Left ventricle myocardium inferior (tissue), 1 donor: ENCODE measurements around the gene TPRG1. TPM values are rescaled to one million over a fixed set of nuclear protein-coding genes. Genes with fewer than 3 reads are reported as not detected.

Source experiments
- DNase-seq: peaks from one replicate; pipeline ENCODE4 v3.0.0-alpha.2; 2020
- H3K27ac ChIP-seq: fragments of 200-600 bp; replicated peaks from 2 replicates; pipeline ENCODE4 v1.8.0; 2021
- H3K27me3 ChIP-seq: fragments of 200-600 bp; 2 replicates; pipeline ENCODE4 v1.8.0; 2021; ENCODE audit warnings: low read depth
- H3K36me3 ChIP-seq: fragments of 200-600 bp; 2 replicates; pipeline ENCODE4 v1.8.0; 2021
- H3K4me1 ChIP-seq: fragments of 200-600 bp; 2 replicates; pipeline ENCODE4 v1.8.0; 2021
- H3K4me3 ChIP-seq: fragments of 200-600 bp; 2 replicates; pipeline ENCODE4 v1.8.0; 2021; ENCODE audit warnings: mild to moderate bottlenecking, moderate library complexity
- H3K9me3 ChIP-seq: fragments of 200-600 bp; replicated peaks from 2 replicates; pipeline ENCODE4 v1.8.0; 2021
- intact Hi-C: fragments of 100-400 bp; cut with micrococcal nuclease; formaldehyde crosslinking; loops from one replicate; pipeline ENCODE4 v1.11.0; 2022
- total RNA-seq: library from RNA; stranded (reverse); fragmentation: NEBNext Ultra II Directional; extraction: Animal tissue kit (Norgen Biotek cat#: 25700); gene quantifications from one replicate; pipeline ENCODE4 v1.2.1, GENCODE V29; 2021
- TF ChIP-seq, protein P1 (sequence below): fragments of 200-600 bp; IDR thresholded peaks from 2 replicates; pipeline ENCODE4 v1.8.0; 2021; ENCODE audit warnings: antibody characterized with exemption, mild to moderate bottlenecking, borderline replicate concordance
- donor health status: DM: no; HTN: yes; CAD: no; lungs with severe emphysema.

The TPRG1 gene
- total RNA-seq, 1 donor from 2014 or later = 1.5 TPM

GRCh38 chr3:189225431-189225830 is 53.7 kb downstream of the TPRG1 start:
- H3K27ac ChIP-seq = no peak overlapping the region
- no peak overlapping the region for H3K4me3 ChIP-seq
- no peaks in the 10 kb centered on the region for H3K36me3 ChIP-seq
- TF ChIP-seq, protein P1, sequence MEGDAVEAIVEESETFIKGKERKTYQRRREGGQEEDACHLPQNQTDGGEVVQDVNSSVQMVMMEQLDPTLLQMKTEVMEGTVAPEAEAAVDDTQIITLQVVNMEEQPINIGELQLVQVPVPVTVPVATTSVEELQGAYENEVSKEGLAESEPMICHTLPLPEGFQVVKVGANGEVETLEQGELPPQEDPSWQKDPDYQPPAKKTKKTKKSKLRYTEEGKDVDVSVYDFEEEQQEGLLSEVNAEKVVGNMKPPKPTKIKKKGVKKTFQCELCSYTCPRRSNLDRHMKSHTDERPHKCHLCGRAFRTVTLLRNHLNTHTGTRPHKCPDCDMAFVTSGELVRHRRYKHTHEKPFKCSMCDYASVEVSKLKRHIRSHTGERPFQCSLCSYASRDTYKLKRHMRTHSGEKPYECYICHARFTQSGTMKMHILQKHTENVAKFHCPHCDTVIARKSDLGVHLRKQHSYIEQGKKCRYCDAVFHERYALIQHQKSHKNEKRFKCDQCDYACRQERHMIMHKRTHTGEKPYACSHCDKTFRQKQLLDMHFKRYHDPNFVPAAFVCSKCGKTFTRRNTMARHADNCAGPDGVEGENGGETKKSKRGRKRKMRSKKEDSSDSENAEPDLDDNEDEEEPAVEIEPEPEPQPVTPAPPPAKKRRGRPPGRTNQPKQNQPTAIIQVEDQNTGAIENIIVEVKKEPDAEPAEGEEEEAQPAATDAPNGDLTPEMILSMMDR = no peak
- intact Hi-C loops = no loop called here
- no peaks in the 10 kb centered on the region for H3K9me3 ChIP-seq
- DNase-seq = no peak
- H3K27me3 ChIP-seq = no peaks in the 10 kb centered on the region
- H3K4me1 ChIP-seq = no peaks in the 10 kb centered on the region

DNA sequence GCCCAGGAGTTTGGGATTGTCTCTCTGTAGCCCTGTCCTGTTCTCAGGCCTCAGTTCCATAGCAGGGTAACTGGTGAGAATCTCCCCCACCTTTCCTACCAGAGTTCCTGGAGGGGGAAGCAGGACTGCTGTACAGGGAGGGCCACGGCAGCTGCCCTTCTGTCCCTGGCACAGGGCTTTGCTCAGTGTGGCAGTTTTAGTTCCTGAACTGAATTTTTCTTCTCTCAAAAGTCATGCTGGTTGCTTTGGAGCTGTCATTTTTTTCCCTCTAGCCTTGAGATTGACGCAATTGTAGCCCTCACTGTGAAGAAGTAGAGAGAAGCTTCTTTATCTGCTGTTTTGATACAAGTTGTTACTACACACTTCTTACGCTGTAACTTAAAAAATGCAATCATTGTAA is 55.5 kb downstream of the TPRG1 start:
- Histone ChIP-seq H3K9me3 (no peaks in the 10 kb centered on the region), H3K27me3 (no peaks in the 10 kb centered on the region), H3K4me3 (no peak overlapping the region), H3K4me1 (no peaks in the 10 kb centered on the region), H3K36me3 (no peaks in the 10 kb centered on the region), H3K27ac (no peak overlapping the region)
- intact Hi-C loops = no loop called here
- no peak for DNase-seq
- TF ChIP-seq, protein P1 = no peak

DNA sequence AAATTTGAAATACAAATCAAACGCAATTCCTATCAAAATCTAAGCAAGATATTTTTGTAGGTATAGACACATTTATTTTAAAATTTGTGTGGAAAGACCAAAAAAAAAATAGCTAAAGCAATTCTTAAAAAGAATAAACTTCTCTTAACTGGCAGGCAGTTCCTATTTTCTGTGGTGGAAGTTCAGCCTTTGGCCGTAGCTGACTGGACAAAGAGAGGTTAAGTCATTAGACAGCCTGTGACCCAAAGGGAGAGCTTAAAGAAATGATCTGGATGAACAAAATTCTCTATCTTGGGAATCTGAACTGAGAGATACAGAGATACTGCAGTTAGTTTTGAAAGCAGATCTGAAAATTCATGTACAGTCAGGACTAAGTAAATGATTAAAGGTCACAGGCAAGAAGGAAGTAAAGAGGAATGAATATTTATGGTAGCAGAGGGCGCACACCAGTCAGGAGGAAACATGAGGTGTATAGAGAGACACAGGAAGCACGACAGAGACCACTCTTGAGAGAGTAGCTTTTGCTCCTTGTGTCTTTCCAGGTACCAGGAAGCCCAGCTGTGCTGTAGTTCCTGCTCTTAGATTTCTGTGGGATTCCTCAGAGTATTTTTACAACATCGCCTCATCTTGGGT is 57.5 kb downstream of the TPRG1 start:
- no peak for DNase-seq
- H3K4me3 ChIP-seq = no peak overlapping the region
- intact Hi-C loops = no loop called here
- no peak overlapping the region for H3K27ac ChIP-seq
- TF ChIP-seq, protein P1 = no peak
- H3K4me1 ChIP-seq = no peaks in the 10 kb centered on the region
- no peaks in the 10 kb centered on the region for H3K36me3 ChIP-seq
- H3K27me3 ChIP-seq = no peaks in the 10 kb centered on the region
- no peaks in the 10 kb centered on the region for H3K9me3 ChIP-seq

DNA sequence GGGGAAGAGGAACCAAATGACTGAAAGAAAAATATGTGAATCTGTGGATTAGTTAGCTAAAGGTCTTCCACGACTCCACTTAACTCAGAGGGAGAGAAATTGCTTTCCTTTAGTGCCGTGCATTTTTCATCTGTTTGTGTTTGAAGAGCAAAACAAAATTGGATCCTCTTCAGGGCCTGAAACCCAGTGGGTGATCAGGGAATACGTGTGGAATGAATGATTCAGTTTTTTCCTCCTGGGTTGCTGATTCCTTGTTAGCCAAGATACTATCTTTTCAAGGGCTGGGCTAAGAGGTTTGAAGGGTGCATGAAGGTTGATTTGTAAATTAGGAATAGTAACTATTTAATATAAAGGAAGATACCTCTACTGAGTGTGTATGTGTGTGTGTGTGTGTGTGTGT is 61.0 kb downstream of the TPRG1 start:
- no peak overlapping the region for H3K4me3 ChIP-seq
- intact Hi-C loops = no loop called here
- no peaks in the 10 kb centered on the region for H3K27me3 ChIP-seq
- TF ChIP-seq, protein P1 = no peak
- no peaks in the 10 kb centered on the region for H3K9me3 ChIP-seq
- H3K36me3 ChIP-seq = no peaks in the 10 kb centered on the region
- no peak overlapping the region for H3K27ac ChIP-seq
- no peak for DNase-seq
- H3K4me1 ChIP-seq = no peaks in the 10 kb centered on the region

GRCh38 chr3:189233225-189233858 is 61.6 kb downstream of the TPRG1 start:
- peak; percentile 25 for DNase-seq
- TF ChIP-seq, protein P1 = peak; percentile 70
- Histone ChIP-seq H3K4me1 (no peaks in the 10 kb centered on the region), H3K27me3 (no peaks in the 10 kb centered on the region), H3K9me3 (no peaks in the 10 kb centered on the region), H3K4me3 (no peak overlapping the region), H3K36me3 (no peaks in the 10 kb centered on the region), H3K27ac (no peak overlapping the region)
- intact Hi-C loops = no loop called here
